DND-41 (cell line): ENCODE measurements around the gene CNOT3.
"Not testable (repeated sequence)": the region's sequence is repeated elsewhere in the genome, so short reads cannot be mapped to it uniquely, and the experiment has no call there.

Experiments
- ATAC-seq: fragments of 200-7000 bp; cut with Tn5 transposase; 3 replicates; pipeline ENCODE4 v1.9.1; 2021; ENCODE audit warnings: low read depth; ENCODE audit not compliant: insufficient read depth
- DNase-seq: peaks from one replicate; pipeline ENCODE4 v3.0.0-alpha.2; 2020
- H2AFZ ChIP-seq: 2 replicates; pipeline ENCODE4 v1.6.0; 2012; ENCODE audit warnings: low read depth, low read length
- H3K27ac ChIP-seq: 2 replicates; pipeline ENCODE4 v1.5.1; 2012; ENCODE audit warnings: low read length, inconsistent platforms
- H3K27me3 ChIP-seq: fragments of 200-600 bp; sonication (generic); 2 replicates; pipeline ENCODE4 v1.6.0; 2012; ENCODE audit warnings: low read length, mild to moderate bottlenecking, inconsistent platforms; ENCODE audit not compliant: insufficient read depth, poor library complexity
- H3K36me3 ChIP-seq: 2 replicates; pipeline ENCODE4 v1.5.1; 2012; ENCODE audit warnings: low read length, inconsistent platforms; ENCODE audit not compliant: insufficient read depth
- H3K4me1 ChIP-seq: 2 replicates; pipeline ENCODE4 v1.5.1; 2012; ENCODE audit warnings: mild to moderate bottlenecking, low read length; ENCODE audit not compliant: insufficient read depth
- H3K4me2 ChIP-seq: 2 replicates; pipeline ENCODE4 v1.6.0; 2012; ENCODE audit warnings: mild to moderate bottlenecking, moderate library complexity, low read length, inconsistent platforms; ENCODE audit not compliant: insufficient read depth
- H3K4me3 ChIP-seq, 2 experiments: fragments of 200-600 bp in 1 of 2; shearing (Covaris generic) in 1 of 2; 2 replicates each; pipeline ENCODE4 v1.5.1; 2012 to 2016; ENCODE audit warnings: inconsistent platforms in 2 of 2, low read length in 2 of 2, mild to moderate bottlenecking in 2 of 2, low read depth in 1 of 2, moderate library complexity in 1 of 2
- H3K79me2 ChIP-seq: 2 replicates; pipeline ENCODE4 v1.6.0; 2012; ENCODE audit warnings: low read length, inconsistent platforms; ENCODE audit not compliant: insufficient read depth
- H3K9ac ChIP-seq: 2 replicates; pipeline ENCODE4 v1.6.0; 2012; ENCODE audit warnings: low read depth, mild to moderate bottlenecking, inconsistent platforms, low read length, moderate library complexity
- H3K9me3 ChIP-seq: 2 replicates; pipeline ENCODE4 v1.5.1; 2012; ENCODE audit warnings: low read length, moderate library complexity, mild to moderate bottlenecking, inconsistent platforms; ENCODE audit not compliant: insufficient read depth, severe bottlenecking
- H4K20me1 ChIP-seq: 2 replicates; pipeline ENCODE4 v1.6.0; 2012; ENCODE audit warnings: low read length; ENCODE audit not compliant: insufficient read depth
- EZH2 ChIP-seq: IDR thresholded peaks from 3 replicates; pipeline ENCODE4 v1.6.1; 2012; ENCODE audit warnings: borderline replicate concordance, low read depth, mild to moderate bottlenecking, moderate library complexity, low read length, inconsistent platforms; ENCODE audit not compliant: severe bottlenecking
- TF ChIP-seq, protein P1 (sequence below): IDR thresholded peaks from 2 replicates; pipeline ENCODE4 v1.5.1; 2012; ENCODE audit warnings: borderline replicate concordance, low read length, moderate library complexity, mild to moderate bottlenecking; ENCODE audit not compliant: poor library complexity, severe bottlenecking; ENCODE audit errors: extremely low read depth

The CNOT3 gene

DNA sequence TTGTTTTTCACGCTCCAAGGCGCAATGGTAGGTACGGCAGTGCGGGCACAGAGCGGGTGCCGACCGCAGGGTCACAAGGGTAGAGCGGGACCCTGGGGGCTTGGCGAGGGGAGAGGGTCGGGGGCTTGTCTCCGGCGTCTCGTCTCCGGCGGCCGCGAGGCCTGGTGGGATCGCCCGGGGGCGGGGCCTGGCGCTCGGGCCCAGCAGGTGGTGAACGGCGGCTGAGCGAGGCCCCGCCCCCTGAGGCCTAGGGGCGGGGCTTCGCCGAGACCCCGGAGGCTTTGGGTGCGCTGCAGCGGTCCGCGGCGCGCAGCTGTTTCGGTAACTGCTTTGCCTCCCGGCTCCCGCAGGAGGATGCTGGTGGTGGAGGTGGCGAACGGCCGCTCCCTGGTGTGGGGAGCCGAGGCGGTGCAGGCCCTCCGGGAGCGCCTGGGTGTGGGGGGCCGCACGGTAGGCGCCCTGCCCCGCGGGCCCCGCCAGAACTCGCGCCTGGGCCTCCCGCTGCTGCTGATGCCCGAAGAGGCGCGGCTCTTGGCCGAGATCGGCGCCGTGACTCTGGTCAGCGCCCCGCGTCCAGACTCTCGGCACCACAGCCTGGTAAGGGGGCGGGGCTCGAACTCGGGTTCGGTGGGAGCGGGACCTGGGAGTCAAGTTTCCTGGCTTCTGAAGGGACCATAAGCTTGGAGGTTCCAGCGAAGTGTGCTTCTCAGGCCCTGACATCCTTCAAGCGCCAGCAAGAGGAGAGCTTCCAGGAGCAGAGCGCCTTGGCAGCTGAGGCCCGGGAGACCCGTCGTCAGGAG, 53.6 kb downstream of the CNOT3 start, which contains the start of gene TSEN34:
Gene TSEN34 (plus strand): TSS at position 298 of the 800 bp plus-strand sequence. CDS start 57 bp downstream, at position 355.
- TF ChIP-seq, protein P1, sequence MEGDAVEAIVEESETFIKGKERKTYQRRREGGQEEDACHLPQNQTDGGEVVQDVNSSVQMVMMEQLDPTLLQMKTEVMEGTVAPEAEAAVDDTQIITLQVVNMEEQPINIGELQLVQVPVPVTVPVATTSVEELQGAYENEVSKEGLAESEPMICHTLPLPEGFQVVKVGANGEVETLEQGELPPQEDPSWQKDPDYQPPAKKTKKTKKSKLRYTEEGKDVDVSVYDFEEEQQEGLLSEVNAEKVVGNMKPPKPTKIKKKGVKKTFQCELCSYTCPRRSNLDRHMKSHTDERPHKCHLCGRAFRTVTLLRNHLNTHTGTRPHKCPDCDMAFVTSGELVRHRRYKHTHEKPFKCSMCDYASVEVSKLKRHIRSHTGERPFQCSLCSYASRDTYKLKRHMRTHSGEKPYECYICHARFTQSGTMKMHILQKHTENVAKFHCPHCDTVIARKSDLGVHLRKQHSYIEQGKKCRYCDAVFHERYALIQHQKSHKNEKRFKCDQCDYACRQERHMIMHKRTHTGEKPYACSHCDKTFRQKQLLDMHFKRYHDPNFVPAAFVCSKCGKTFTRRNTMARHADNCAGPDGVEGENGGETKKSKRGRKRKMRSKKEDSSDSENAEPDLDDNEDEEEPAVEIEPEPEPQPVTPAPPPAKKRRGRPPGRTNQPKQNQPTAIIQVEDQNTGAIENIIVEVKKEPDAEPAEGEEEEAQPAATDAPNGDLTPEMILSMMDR, result no peak
- TF ChIP-seq EZH2, result no peak

DNA sequence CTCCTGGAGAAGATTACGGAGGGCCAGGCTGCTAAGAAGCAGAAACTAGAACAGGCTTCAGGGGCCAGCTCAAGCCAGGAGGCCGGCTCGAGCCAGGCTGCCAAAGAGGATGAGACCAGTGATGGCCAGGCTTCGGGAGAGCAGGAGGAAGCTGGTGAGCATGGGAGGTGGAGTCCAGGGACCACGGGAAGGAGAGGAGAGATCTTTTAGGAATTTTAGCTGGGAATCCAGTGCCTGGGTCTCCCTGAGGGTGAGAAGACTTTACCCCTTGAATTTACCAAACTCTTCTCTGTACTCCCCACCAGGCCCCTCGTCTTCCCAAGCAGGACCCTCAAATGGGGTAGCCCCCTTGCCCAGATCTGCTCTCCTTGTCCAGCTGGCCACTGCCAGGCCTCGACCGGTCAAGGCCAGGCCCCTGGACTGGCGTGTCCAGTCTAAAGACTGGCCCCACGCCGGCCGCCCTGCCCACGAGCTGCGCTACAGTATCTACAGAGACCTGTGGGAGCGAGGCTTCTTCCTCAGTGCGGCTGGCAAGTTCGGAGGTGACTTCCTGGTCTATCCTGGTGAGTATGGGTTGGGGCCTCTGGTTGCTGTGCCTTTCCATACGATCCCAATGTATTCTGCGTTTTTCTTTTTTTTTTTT, 54.4 kb downstream of the CNOT3 start:
- Histone ChIP-seq H3K4me1 (peaks cover 37% of the 10 kb centered on the region), H4K20me1 (peaks cover 16% of the 10 kb centered on the region), H3K27me3 (no peaks in the 10 kb centered on the region), H3K4me2 (peak overlapping the region; percentile 88), H3K9ac (peak overlapping the region; percentile 79), H3K79me2 (peaks cover 34% of the 10 kb centered on the region), H3K9me3 (no peaks in the 10 kb centered on the region), H3K27ac (peak overlapping the region; percentile 87), H3K36me3 (peaks cover 21% of the 10 kb centered on the region), H2AFZ (peak overlapping the region; percentile 59; the same call in 1 of the 2 replicates), H3K4me3 (peak overlapping the region; percentile 47 to 60; a peak in 3 of 4 replicates)
- DNase-seq (no peak), ATAC-seq (no peak)
- TF ChIP-seq, protein P1, result no peak
- no peak for TF ChIP-seq EZH2

More for the DNA sequence above, 53.6 kb downstream of the CNOT3 start, which contains the start of gene TSEN34:
- H4K20me1 ChIP-seq, result peaks cover 16% of the 10 kb centered on the region
- H3K9me3 ChIP-seq, result no peaks in the 10 kb centered on the region
- DNase-seq (peak; percentile 89), ATAC-seq (peak; percentile 23)
- peaks cover 37% of the 10 kb centered on the region for H3K79me2 ChIP-seq
- H2AFZ ChIP-seq, result peak within 1 kb of the TSS; percentile 83
- peak within 1 kb of the TSS; percentile 98 for H3K27ac ChIP-seq
- peak within 1 kb of the TSS; percentile 47 to 66; a peak in 3 of 4 replicates for H3K4me3 ChIP-seq
- H3K4me2 ChIP-seq, result peak within 1 kb of the TSS; percentile 88
- no peaks in the 10 kb centered on the region for H3K27me3 ChIP-seq
- peaks cover 37% of the 10 kb centered on the region for H3K4me1 ChIP-seq
- peak within 1 kb of the TSS; percentile 80 for H3K9ac ChIP-seq
- peaks cover 28% of the 10 kb centered on the region for H3K36me3 ChIP-seq

DNA sequence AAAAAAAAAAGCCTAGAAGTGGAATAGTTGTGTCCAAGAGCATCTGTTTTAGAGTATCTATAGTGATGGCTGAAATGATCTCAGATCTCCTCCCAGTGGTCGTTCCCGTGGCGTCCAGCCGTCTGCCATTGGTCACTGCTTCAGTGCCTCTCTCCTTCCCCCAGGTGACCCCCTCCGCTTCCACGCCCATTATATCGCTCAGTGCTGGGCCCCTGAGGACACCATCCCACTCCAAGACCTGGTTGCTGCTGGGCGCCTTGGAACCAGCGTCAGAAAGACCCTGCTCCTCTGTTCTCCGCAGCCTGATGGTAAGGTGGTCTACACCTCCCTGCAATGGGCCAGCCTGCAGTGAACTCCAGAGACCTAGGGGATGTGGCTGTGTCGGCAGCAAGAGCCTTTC, 55.4 kb downstream of the CNOT3 start:
- Histone ChIP-seq H3K9ac (peak overlapping the region; percentile 10; the same call in 1 of the 2 replicates), H3K36me3 (peaks cover 15% of the 10 kb centered on the region)

DNA sequence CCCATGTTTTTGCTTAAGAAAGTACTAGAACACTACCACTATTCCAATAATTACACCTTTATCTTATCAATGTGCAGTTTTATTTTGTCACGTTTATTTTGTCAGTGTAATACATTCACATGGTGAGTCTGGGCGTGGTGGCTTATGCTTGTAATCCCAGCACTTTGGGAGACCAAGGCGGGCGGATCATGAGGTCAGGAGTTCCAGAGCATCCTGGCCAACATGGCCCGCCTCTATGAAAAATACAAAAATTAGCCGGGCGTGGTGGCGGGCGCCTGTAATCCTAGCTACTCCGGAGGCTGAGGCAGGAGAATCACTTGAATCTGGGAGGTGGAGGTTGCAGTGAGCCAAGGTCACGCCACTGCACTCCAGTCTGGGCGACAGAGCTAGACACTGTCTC, 56.9 kb downstream of the CNOT3 start:
- not testable (repeated sequence) for H2AFZ ChIP-seq, H3K27me3 ChIP-seq, DNase-seq, ATAC-seq, H3K4me3 ChIP-seq, H3K27ac ChIP-seq, H3K9ac ChIP-seq, H3K9me3 ChIP-seq, H3K4me2 ChIP-seq
- H3K36me3 ChIP-seq, result peaks cover 15% of the 10 kb centered on the region
- H3K79me2 ChIP-seq, result peaks cover 17% of the 10 kb centered on the region
- peaks cover 14% of the 10 kb centered on the region for H4K20me1 ChIP-seq
- peaks cover 21% of the 10 kb centered on the region for H3K4me1 ChIP-seq

More for the DNA sequence above, 55.4 kb downstream of the CNOT3 start:
- Histone ChIP-seq H3K4me1 (peaks cover 28% of the 10 kb centered on the region), H3K27ac (no peak overlapping the region), H3K4me2 (no peak overlapping the region), H3K9me3 (no peaks in the 10 kb centered on the region), H2AFZ (no peak overlapping the region), H3K79me2 (peaks cover 27% of the 10 kb centered on the region), H4K20me1 (peaks cover 14% of the 10 kb centered on the region), H3K4me3 (no peak overlapping the region), H3K27me3 (no peaks in the 10 kb centered on the region)
- no peak for ATAC-seq
- TF ChIP-seq, protein P1, result no peak
- no peak for TF ChIP-seq EZH2
- DNase-seq, result no peak
